ENCODE data around the gene APOL1. TPM values are rescaled to one million over a fixed set of nuclear protein-coding genes. Genes with fewer than 3 reads are reported as not detected.
"Not testable (repeated sequence)": the region's sequence is repeated elsewhere in the genome, so short reads cannot be mapped to it uniquely, and the experiment has no call there.

Gene APOL1
- total and polyA plus RNA-seq, 7 experiments from 2014 or later = 6.2 to 91.1 (median 17.8) TPM

DNA sequence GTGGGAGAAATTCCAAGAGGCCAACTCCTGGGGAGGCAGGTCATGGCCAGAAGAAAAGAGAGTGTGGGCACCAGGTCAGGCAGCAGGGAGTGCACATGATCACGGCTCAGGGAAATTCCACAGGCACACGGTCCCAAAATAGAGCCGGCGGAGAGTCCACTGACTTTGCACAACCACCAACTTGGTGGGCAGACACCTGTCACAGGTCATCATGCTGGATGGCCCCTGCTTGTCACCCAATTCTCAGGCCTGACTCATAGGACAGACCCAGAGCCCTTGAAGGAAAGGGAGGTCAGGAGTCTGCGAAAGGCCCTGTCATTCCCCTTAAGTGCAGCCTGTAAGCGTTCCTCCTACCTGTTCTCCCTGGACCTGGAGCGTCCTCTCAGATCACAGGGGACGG is 29.4 kb upstream of the APOL1 start:
- H3K4me1 Mint-ChIP-seq = peaks cover 8 to 17% (median 14%) of the 10 kb centered on the region in 7 donors
- POLR2A ChIA-PET = no interaction called here
- peaks cover 0 to 13% (median 0%) of the 10 kb centered on the region in 3 experiments for H3K36me3 ChIP-seq (ENCODE audit: control insufficient read depth in 2 of 3, insufficient read depth in 3 of 3, low read length in 3 of 3)
- DNase-seq = no peak
- intact Hi-C loops (cut with micrococcal nuclease) = no loop called here
- no peak overlapping the region for H3K27ac Mint-ChIP-seq
- no peaks in the 10 kb centered on the region for H3K27me3 ChIP-seq (ENCODE audit: control insufficient read depth in 2 of 2, insufficient read depth in 2 of 2, low read length in 2 of 2)
- H3K4me1 ChIP-seq (ENCODE audit: control insufficient read depth in 2 of 2, insufficient read depth in 2 of 2, low read length in 2 of 2) = no peaks in the 10 kb centered on the region
- ATAC-seq = no peak
- peaks cover 1 to 21% (median 5%) of the 10 kb centered on the region in 5 donors for H3K36me3 Mint-ChIP-seq
- no peaks in the 10 kb centered on the region for H3K9me3 ChIP-seq (ENCODE audit: control insufficient read depth in 2 of 3, low read length in 3 of 3)
- no peak overlapping the region for H3K27ac ChIP-seq (ENCODE audit: low read depth, low read length)
- CTCF ChIA-PET = no interaction called here
- peaks cover 0 to 15% (median 0%) of the 10 kb centered on the region in 5 donors for H3K27me3 Mint-ChIP-seq
- no peaks in the 10 kb centered on the region for H3K9me3 Mint-ChIP-seq
- no peak overlapping the region for H3K4me3 Mint-ChIP-seq
- no peak overlapping the region for H3K4me3 ChIP-seq (ENCODE audit: low read length)

- no peak overlapping the region for H3K27ac ChIP-seq (ENCODE audit: low read depth, low read length)
- no peak overlapping the region for H3K4me3 ChIP-seq (ENCODE audit: low read length)
- no peaks in the 10 kb centered on the region for H3K27me3 ChIP-seq (ENCODE audit: control insufficient read depth in 2 of 2, insufficient read depth in 2 of 2, low read length in 2 of 2)
- H3K27me3 Mint-ChIP-seq = peaks cover 0 to 9% (median 0%) of the 10 kb centered on the region in 5 donors
- H3K9me3 Mint-ChIP-seq = no peaks in the 10 kb centered on the region
- DNase-seq (no peak), ATAC-seq (no peak)
- POLR2A ChIA-PET = no interaction called here
- CTCF ChIA-PET = no interaction called here
- H3K4me1 ChIP-seq (ENCODE audit: control insufficient read depth in 2 of 2, insufficient read depth in 2 of 2, low read length in 2 of 2) = no peaks in the 10 kb centered on the region
- H3K36me3 ChIP-seq (ENCODE audit: control insufficient read depth in 2 of 3, insufficient read depth in 3 of 3, low read length in 3 of 3) = peaks cover 0 to 21% (median 0%) of the 10 kb centered on the region in 3 experiments
- peaks cover 4 to 28% (median 6%) of the 10 kb centered on the region in 5 donors for H3K36me3 Mint-ChIP-seq
- peaks cover 6 to 17% (median 14%) of the 10 kb centered on the region in 7 donors for H3K4me1 Mint-ChIP-seq
- intact Hi-C loops (cut with micrococcal nuclease) = no loop called here
- peak overlapping the region in 2 of 9 donors; percentile 41 to 51 for H3K27ac Mint-ChIP-seq
- no peaks in the 10 kb centered on the region for H3K9me3 ChIP-seq (ENCODE audit: control insufficient read depth in 2 of 3, low read length in 3 of 3)
- no peak overlapping the region for H3K4me3 Mint-ChIP-seq
Observed at GRCh38 chr22:36224245-36224644, 28.7 kb upstream of the APOL1 start.

DNA sequence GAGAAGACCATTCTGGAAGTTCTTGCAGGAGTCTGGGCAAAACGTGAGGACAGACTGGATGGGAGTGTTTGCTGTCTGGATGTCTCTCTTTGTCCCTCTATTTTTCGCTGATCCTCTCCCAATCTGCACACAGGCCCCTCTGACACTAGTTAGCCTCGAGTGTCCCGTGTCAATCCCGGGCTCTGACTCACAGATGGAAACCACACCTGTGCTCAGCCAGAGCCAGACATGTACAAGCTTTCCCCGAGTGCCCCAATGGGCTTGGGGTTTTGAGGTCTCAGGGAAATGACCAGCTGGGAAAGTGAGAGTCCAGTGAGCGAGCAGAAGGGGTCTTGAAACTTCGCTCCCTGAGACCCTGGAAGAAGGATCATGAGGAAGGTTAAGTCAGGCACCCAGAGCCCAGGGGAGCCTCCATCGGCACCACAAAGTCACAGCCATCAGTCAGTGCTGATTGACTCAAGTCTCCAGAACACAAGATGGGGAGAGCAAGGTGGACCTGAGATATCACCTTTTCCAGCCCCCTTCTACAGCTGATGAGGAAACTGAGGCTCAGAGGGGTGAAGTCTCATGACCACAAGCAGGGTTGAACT is 27.5 kb upstream of the APOL1 start:
- no peak overlapping the region for H3K27ac ChIP-seq (ENCODE audit: low read depth, low read length)
- Mint-ChIP-seq H3K4me3 (no peak overlapping the region), H3K27ac (no peak overlapping the region), H3K9me3 (no peaks in the 10 kb centered on the region), H3K4me1 (peaks cover 6 to 17% (median 14%) of the 10 kb centered on the region in 7 donors), H3K36me3 (peaks cover 8 to 37% (median 9%) of the 10 kb centered on the region in 5 donors), H3K27me3 (peaks cover 0 to 7% (median 0%) of the 10 kb centered on the region in 5 donors)
- peaks cover 3 to 31% (median 5%) of the 10 kb centered on the region in 3 experiments for H3K36me3 ChIP-seq (ENCODE audit: control insufficient read depth in 2 of 3, insufficient read depth in 3 of 3, low read length in 3 of 3)
- no peaks in the 10 kb centered on the region for H3K27me3 ChIP-seq (ENCODE audit: control insufficient read depth in 2 of 2, insufficient read depth in 2 of 2, low read length in 2 of 2)
- no peak for DNase-seq
- H3K9me3 ChIP-seq (ENCODE audit: control insufficient read depth in 2 of 3, low read length in 3 of 3) = no peaks in the 10 kb centered on the region
- ChIA-PET POLR2A (no interaction called here), CTCF (interaction anchor here (0.7 kb wide), 1 partner anchor 10 kb away, joined by 4 read pairs; no protein-coding TSS in a partner anchor)
- no peak for ATAC-seq
- intact Hi-C loops (cut with micrococcal nuclease) = no loop called here
- no peak overlapping the region for H3K4me3 ChIP-seq (ENCODE audit: low read length)
- H3K4me1 ChIP-seq (ENCODE audit: control insufficient read depth in 2 of 2, insufficient read depth in 2 of 2, low read length in 2 of 2) = no peaks in the 10 kb centered on the region

GRCh38 chr22:36226189-36226588 is 26.7 kb upstream of the APOL1 start:
- Histone ChIP-seq H3K4me3 (ENCODE audit: low read length) (no peak overlapping the region), H3K4me1 (ENCODE audit: control insufficient read depth in 2 of 2, insufficient read depth in 2 of 2, low read length in 2 of 2) (no peaks in the 10 kb centered on the region), H3K27ac (ENCODE audit: low read depth, low read length) (no peak overlapping the region), H3K9me3 (ENCODE audit: control insufficient read depth in 2 of 3, low read length in 3 of 3) (no peaks in the 10 kb centered on the region), H3K36me3 (ENCODE audit: control insufficient read depth in 2 of 3, insufficient read depth in 3 of 3, low read length in 3 of 3) (peaks cover 10 to 39% (median 11%) of the 10 kb centered on the region in 3 experiments), H3K27me3 (ENCODE audit: control insufficient read depth in 2 of 2, insufficient read depth in 2 of 2, low read length in 2 of 2) (no peaks in the 10 kb centered on the region)
- intact Hi-C loops (cut with micrococcal nuclease) = no loop called here
- peak overlapping the region in 2 of 9 donors; percentile 39 to 84 for H3K27ac Mint-ChIP-seq
- H3K9me3 Mint-ChIP-seq = no peaks in the 10 kb centered on the region
- DNase-seq (no peak), ATAC-seq (no peak)
- ChIA-PET CTCF (no interaction called here), POLR2A (no interaction called here)
- H3K4me1 Mint-ChIP-seq = peaks cover 6 to 17% (median 14%) of the 10 kb centered on the region in 7 donors
- H3K4me3 Mint-ChIP-seq = no peak overlapping the region
- peaks cover 0 to 3% (median 0%) of the 10 kb centered on the region in 5 donors for H3K27me3 Mint-ChIP-seq
- H3K36me3 Mint-ChIP-seq = peaks cover 8 to 41% (median 9%) of the 10 kb centered on the region in 5 donors

DNA sequence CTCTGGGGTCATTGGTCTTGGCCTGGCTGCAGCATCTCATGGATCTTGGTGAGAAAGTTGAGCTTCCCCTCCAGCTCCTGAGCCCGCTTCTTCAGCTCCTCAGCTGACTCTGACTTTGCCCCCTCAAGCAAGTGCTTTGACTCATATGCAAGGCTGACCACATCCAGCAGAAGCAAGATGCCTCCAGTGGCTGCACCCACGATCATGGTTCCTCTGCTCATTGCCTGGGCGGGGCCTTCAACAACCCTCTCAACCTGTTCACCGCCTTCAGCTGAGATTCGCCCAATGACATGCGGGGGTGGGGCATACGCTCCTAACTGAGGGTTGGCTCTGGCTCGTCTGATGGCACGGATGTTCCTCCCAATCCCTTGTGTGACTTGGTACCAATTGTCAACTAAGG is 25.5 kb upstream of the APOL1 start:
- peak overlapping the region in 2 of 9 donors; percentile 43 to 51 for H3K27ac Mint-ChIP-seq
- H3K4me1 ChIP-seq (ENCODE audit: control insufficient read depth in 2 of 2, insufficient read depth in 2 of 2, low read length in 2 of 2) = no peaks in the 10 kb centered on the region
- H3K4me3 ChIP-seq (ENCODE audit: low read length) = no peak overlapping the region
- peaks cover 12 to 51% (median 19%) of the 10 kb centered on the region in 3 experiments for H3K36me3 ChIP-seq (ENCODE audit: control insufficient read depth in 2 of 3, insufficient read depth in 3 of 3, low read length in 3 of 3)
- no peak overlapping the region for H3K4me3 Mint-ChIP-seq
- H3K9me3 ChIP-seq (ENCODE audit: control insufficient read depth in 2 of 3, low read length in 3 of 3) = no peaks in the 10 kb centered on the region
- no peaks in the 10 kb centered on the region for H3K27me3 Mint-ChIP-seq
- ATAC-seq = no peak
- no peak overlapping the region for H3K27ac ChIP-seq (ENCODE audit: low read depth, low read length)
- peaks cover 13 to 50% (median 14%) of the 10 kb centered on the region in 5 donors for H3K36me3 Mint-ChIP-seq
- intact Hi-C loops (cut with micrococcal nuclease) = no loop called here
- no peak for DNase-seq
- ChIA-PET POLR2A (interaction anchor here (1.0 kb wide), 1 partner anchor 11 kb away, joined by 3 read pairs; no protein-coding TSS in a partner anchor), CTCF (no interaction called here)
- H3K4me1 Mint-ChIP-seq = peaks cover 0 to 13% (median 3%) of the 10 kb centered on the region in 7 donors
- H3K27me3 ChIP-seq (ENCODE audit: control insufficient read depth in 2 of 2, insufficient read depth in 2 of 2, low read length in 2 of 2) = no peaks in the 10 kb centered on the region
- H3K9me3 Mint-ChIP-seq = no peaks in the 10 kb centered on the region

DNA sequence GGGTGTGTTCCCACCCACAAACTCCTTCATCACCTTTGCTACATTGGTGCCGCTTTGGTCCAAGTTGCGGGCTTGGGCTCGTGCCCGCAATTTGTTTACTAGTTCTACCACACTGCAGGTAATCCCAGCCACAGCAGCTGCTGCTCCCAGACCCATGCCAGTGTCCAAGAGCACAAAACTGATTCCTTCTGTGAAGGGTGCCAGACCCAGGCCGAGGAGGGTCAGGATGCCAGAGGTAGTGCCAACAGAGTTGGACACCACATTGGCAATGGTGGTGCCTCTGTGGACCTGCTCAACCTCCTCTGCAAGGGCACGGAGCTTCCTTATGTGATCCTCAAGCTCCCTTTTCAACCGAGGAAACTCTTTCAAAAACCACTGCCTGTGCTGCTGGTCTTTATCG is 25.1 kb upstream of the APOL1 start:
- peaks cover 16 to 55% (median 19%) of the 10 kb centered on the region in 3 experiments for H3K36me3 ChIP-seq (ENCODE audit: control insufficient read depth in 2 of 3, insufficient read depth in 3 of 3, low read length in 3 of 3)
- H3K9me3 ChIP-seq (ENCODE audit: control insufficient read depth in 2 of 3, low read length in 3 of 3) = no peaks in the 10 kb centered on the region
- H3K4me1 ChIP-seq (ENCODE audit: control insufficient read depth in 2 of 2, insufficient read depth in 2 of 2, low read length in 2 of 2) = no peaks in the 10 kb centered on the region
- no peak overlapping the region for H3K27ac ChIP-seq (ENCODE audit: low read depth, low read length)
- H3K9me3 Mint-ChIP-seq = no peaks in the 10 kb centered on the region
- H3K27me3 ChIP-seq (ENCODE audit: control insufficient read depth in 2 of 2, insufficient read depth in 2 of 2, low read length in 2 of 2) = no peaks in the 10 kb centered on the region
- intact Hi-C loops (cut with micrococcal nuclease) = no loop called here
- peaks cover 0 to 13% (median 0%) of the 10 kb centered on the region in 7 donors for H3K4me1 Mint-ChIP-seq
- ChIA-PET CTCF (no interaction called here), POLR2A (interaction anchor here (1.0 kb wide), 1 partner anchor 11 kb away, joined by 3 read pairs; no protein-coding TSS in a partner anchor)
- H3K4me3 Mint-ChIP-seq = no peak overlapping the region
- H3K36me3 Mint-ChIP-seq = peaks cover 13 to 55% (median 15%) of the 10 kb centered on the region in 5 donors
- no peak for ATAC-seq
- no peak overlapping the region for H3K4me3 ChIP-seq (ENCODE audit: low read length)
- H3K27ac Mint-ChIP-seq = peak overlapping the region in 1 of 9 donors; percentile 43
- no peaks in the 10 kb centered on the region for H3K27me3 Mint-ChIP-seq
- DNase-seq = no peak

DNA sequence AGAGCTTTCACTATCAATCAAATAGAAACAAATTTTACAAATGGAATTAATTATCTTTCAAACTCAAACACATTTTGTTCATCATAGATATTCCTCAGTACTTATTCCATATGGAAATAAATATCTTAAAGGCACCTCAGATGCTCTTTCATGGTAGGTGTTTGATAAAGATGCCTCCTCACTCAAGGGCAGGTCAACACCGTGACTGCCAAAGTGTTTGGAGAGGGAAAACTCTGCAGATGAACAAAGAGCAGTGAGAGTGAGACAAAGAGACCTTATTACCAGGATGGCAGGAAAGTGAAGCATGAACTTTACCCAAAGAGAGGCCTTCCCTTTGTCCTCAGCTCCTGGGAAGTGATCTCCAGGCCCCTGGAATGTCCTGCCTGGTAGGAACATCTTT is 24.6 kb upstream of the APOL1 start:
- POLR2A ChIA-PET = interaction anchor here (1.0 kb wide), 1 partner anchor 10 kb away, joined by 3 read pairs; no protein-coding TSS in a partner anchor
- H3K9me3 Mint-ChIP-seq; ATAC-seq; H3K4me3 ChIP-seq (ENCODE audit: low read length); H3K4me1 ChIP-seq (ENCODE audit: control insufficient read depth in 2 of 2, insufficient read depth in 2 of 2, low read length in 2 of 2); CTCF ChIA-PET; H3K27ac ChIP-seq (ENCODE audit: low read depth, low read length); intact Hi-C loops (cut with micrococcal nuclease); DNase-seq; H3K27ac Mint-ChIP-seq; H3K27me3 Mint-ChIP-seq; H3K4me3 Mint-ChIP-seq; H3K27me3 ChIP-seq (ENCODE audit: control insufficient read depth in 2 of 2, insufficient read depth in 2 of 2, low read length in 2 of 2); H3K9me3 ChIP-seq (ENCODE audit: control insufficient read depth in 2 of 3, low read length in 3 of 3): not testable (repeated sequence)
- peaks cover 19 to 60% (median 21%) of the 10 kb centered on the region in 3 experiments for H3K36me3 ChIP-seq (ENCODE audit: control insufficient read depth in 2 of 3, insufficient read depth in 3 of 3, low read length in 3 of 3)
- H3K36me3 Mint-ChIP-seq = peaks cover 13 to 60% (median 17%) of the 10 kb centered on the region in 5 donors
- H3K4me1 Mint-ChIP-seq = peaks cover 0 to 15% (median 0%) of the 10 kb centered on the region in 7 donors

All from naive thymus-derived CD4-positive, alpha-beta T cell (primary cell).